DLD1 (cell line): ENCODE results near the gene RAP1GAP.
"Not testable (repeated sequence)": the region's sequence is repeated elsewhere in the genome, so short reads cannot be mapped to it uniquely, and the experiment has no call there.

Experiments used
- in situ Hi-C: cut with HindIII; loops from 2 replicates; pipeline ENCODE4 v1.10.0; 2017; ENCODE audit warnings: low sequenced_read_pairs

Gene RAP1GAP

GRCh38 chr1:21575351-21575942, 93.7 kb downstream of the RAP1GAP start:
- in situ Hi-C loops: no loop called here

GRCh38 chr1:21574466-21575151, 94.5 kb downstream of the RAP1GAP start:
- in situ Hi-C loops: no loop called here

- in situ Hi-C loops: no loop called here
These were observed 95.1 kb downstream of the RAP1GAP start for GRCh38 chr1:21573971-21574465.

GRCh38 chr1:21573475-21573874, 95.7 kb downstream of the RAP1GAP start:
- in situ Hi-C loops: no loop called here

GRCh38 chr1:21572735-21573277, 96.4 kb downstream of the RAP1GAP start:
- in situ Hi-C loops: no loop called here

- in situ Hi-C loops: no loop called here
These were observed 96.9 kb downstream of the RAP1GAP start for GRCh38 chr1:21572221-21572620.

GRCh38 chr1:21570885-21571284, 98.3 kb downstream of the RAP1GAP start:
- in situ Hi-C loops: no loop called here

- in situ Hi-C loops: no loop called here
These were observed 98.7 kb downstream of the RAP1GAP start for GRCh38 chr1:21570528-21570875.

GRCh38 chr1:21569820-21570527, 99.2 kb downstream of the RAP1GAP start:
- in situ Hi-C loops: no loop called here

- in situ Hi-C loops: no loop called here
These were observed 100.3 kb downstream of the RAP1GAP start for GRCh38 chr1:21568809-21569385.

- in situ Hi-C loops: no loop called here
These were observed 101.0 kb downstream of the RAP1GAP start for GRCh38 chr1:21568006-21568746.

- in situ Hi-C loops: no loop called here
These were observed 101.7 kb downstream of the RAP1GAP start for GRCh38 chr1:21567241-21568005.

GRCh38 chr1:21566361-21566760, 102.8 kb downstream of the RAP1GAP start:
- in situ Hi-C loops: not testable (repeated sequence)

- in situ Hi-C loops: no loop called here
These were observed 103.9 kb downstream of the RAP1GAP start for GRCh38 chr1:21565285-21565684.

- in situ Hi-C loops: no loop called here
These were observed 104.5 kb downstream of the RAP1GAP start for GRCh38 chr1:21564521-21565095.

GRCh38 chr1:21563971-21564370, 105.2 kb downstream of the RAP1GAP start:
- in situ Hi-C loops: no loop called here

GRCh38 chr1:21562896-21563295, 106.3 kb downstream of the RAP1GAP start:
- in situ Hi-C loops: no loop called here

- in situ Hi-C loops: no loop called here
These were observed 108.1 kb downstream of the RAP1GAP start for GRCh38 chr1:21560916-21561638.
